GM23248 (cell line): ENCODE measurements around the gene TIMD4.

Source experiments
- EZH2 ChIP-seq: fragments of 200-600 bp; sonication (generic); IDR thresholded peaks from 2 replicates; pipeline ENCODE4 v1.6.1; 2018; ENCODE audit warnings: antibody characterized with exemption, mild to moderate bottlenecking; ENCODE audit not compliant: insufficient read depth, poor library complexity, severe bottlenecking
- EZH2phosphoT487 ChIP-seq: fragments of 200-600 bp; sonication (generic); IDR thresholded peaks from 2 replicates; pipeline ENCODE4 v1.6.1; 2018; ENCODE audit warnings: antibody characterized with exemption, moderate library complexity, mild to moderate bottlenecking, low read depth; ENCODE audit not compliant: insufficient read depth

DNA sequence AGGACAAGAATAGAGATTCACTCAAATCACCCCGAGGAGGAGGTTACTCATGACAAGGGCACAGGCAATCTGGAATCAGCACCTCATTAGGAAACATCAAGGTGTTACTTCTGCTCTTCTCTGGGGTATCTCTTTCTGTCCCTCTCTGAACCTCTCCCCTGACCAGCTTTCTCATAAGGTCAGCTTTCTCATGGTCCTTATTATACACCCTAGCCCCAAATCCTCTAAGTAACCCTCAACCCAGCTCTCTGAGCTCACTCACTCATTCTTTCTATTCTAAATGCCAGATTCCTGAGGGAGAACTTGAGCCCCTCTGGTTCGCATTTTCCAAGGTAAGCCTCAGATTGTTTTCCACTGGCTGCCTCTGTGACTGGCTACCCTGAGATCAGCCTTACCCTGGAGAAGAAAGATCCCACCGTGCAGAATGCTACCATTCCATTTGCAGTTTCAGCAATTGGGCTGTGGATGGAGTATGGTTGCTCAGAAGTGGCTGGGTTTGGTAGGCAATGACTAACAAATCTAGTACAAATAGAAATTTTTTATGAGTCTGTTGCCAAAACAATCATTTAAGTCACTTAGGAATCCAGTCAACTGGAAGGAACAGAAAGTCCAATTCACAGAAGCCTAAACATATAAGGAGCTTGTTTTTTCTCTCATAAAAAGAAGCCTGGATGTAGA, 9.0 kb upstream of the TIMD4 start:
- TF ChIP-seq EZH2phosphoT487 = no peak
- no peak for TF ChIP-seq EZH2
